Endothelial cell of umbilical vein (primary cell): Measurements from ENCODE around the gene POLE. TPM values are rescaled to one million over a fixed set of nuclear protein-coding genes. Genes with fewer than 3 reads are reported as not detected.

Experiments used
- BruUV-seq: library from RNA; stranded (reverse); fragments of 400-500 nt; replicated peaks from 2 replicates; lab custom pipeline; 2021; lab: Mats Ljungman, UMichigan
- CTCF ChIA-PET: fragments of 300-600, 350-600 bp; sonication (Branson Sonifier 250); formaldehyde crosslinking; loops from one replicate; lab custom pipeline; 2021; ENCODE audit warnings: antibody characterized with exemption, inconsistent platforms; lab: Charles Lee
- POLR2A ChIA-PET: fragments of 300-600, 350-600 bp; sonication (Branson Sonifier 250); formaldehyde crosslinking; loops from one replicate; lab custom pipeline; 2021; ENCODE audit warnings: antibody characterized with exemption, inconsistent platforms; lab: Charles Lee
- DNase-seq: peaks from one replicate; pipeline ENCODE4 v3.0.0-alpha.2; 2011; ENCODE audit warnings: low read depth, low spot score
- FAIRE-seq: peaks from 2 replicates; lab custom pipeline; 2011; peaks lifted over from hg19 to GRCh38; lab: Jason Lieb, UNC
- H2AFZ ChIP-seq: 2 replicates; pipeline ENCODE4 v1.6.0; 2012; ENCODE audit warnings: low read depth, low read length, control low read depth, inconsistent platforms
- H3K27ac ChIP-seq: 2 replicates; pipeline ENCODE4 v1.5.1; 2011; ENCODE audit warnings: low read depth, mild to moderate bottlenecking, control low read depth, low read length, moderate library complexity; ENCODE audit not compliant: insufficient read depth
- H3K27me3 ChIP-seq, 2 experiments: 2 replicates each; pipeline versions ENCODE4 v1.6.0 to v1.6.1; 2011; ENCODE audit warnings: low read length in 2 of 2, mixed read lengths in 1 of 2; ENCODE audit not compliant: control insufficient read depth in 2 of 2, insufficient read depth in 2 of 2
- H3K36me3 ChIP-seq, 2 experiments: 2 replicates in 1 of 2; 3 replicates in 1 of 2; pipeline ENCODE4 v1.5.1; 2011; ENCODE audit warnings: low read length in 2 of 2, mild to moderate bottlenecking in 1 of 2, moderate library complexity in 1 of 2; ENCODE audit not compliant: control insufficient read depth in 2 of 2, insufficient read depth in 2 of 2; ENCODE audit errors: extremely low read depth in 1 of 2
- H3K4me1 ChIP-seq: 3 replicates; pipeline ENCODE4 v1.5.1; 2011; ENCODE audit warnings: mild to moderate bottlenecking, low read length; ENCODE audit not compliant: control insufficient read depth, insufficient read depth; ENCODE audit errors: extremely low read depth
- H3K4me2 ChIP-seq: 2 replicates; pipeline ENCODE4 v1.6.1; 2011; ENCODE audit warnings: low read length, control low read depth, mixed read lengths; ENCODE audit not compliant: insufficient read depth
- H3K4me3 ChIP-seq, 3 experiments: fragments of 200-600 bp in 1 of 3; sonication (generic), shearing (Covaris generic) in 1 of 3; replicated peaks in 1 of 3; 2 replicates each; pipeline ENCODE4 v1.5.1; 2011 to 2016; ENCODE audit warnings: control low read depth in 3 of 3, low read length in 3 of 3, mild to moderate bottlenecking in 2 of 3, inconsistent platforms in 1 of 3, low read depth in 1 of 3, moderate library complexity in 1 of 3; ENCODE audit not compliant: insufficient read depth in 1 of 3
- H3K79me2 ChIP-seq: 2 replicates; pipeline ENCODE4 v1.6.0; 2012; ENCODE audit warnings: low read length, inconsistent platforms; ENCODE audit not compliant: control insufficient read depth, insufficient read depth
- H3K9ac ChIP-seq: replicated peaks from 2 replicates; pipeline ENCODE3; 2011; ENCODE audit warnings: low read length, control low read depth; ENCODE audit not compliant: insufficient read depth; ENCODE audit errors: extremely low read depth
- H3K9me1 ChIP-seq: replicated peaks from 3 replicates; pipeline ENCODE4 v1.6.0; 2011; ENCODE audit warnings: mild to moderate bottlenecking, low read length; ENCODE audit not compliant: control insufficient read depth, insufficient read depth; ENCODE audit errors: extremely low read depth
- H3K9me3 ChIP-seq: replicated peaks from 2 replicates; pipeline ENCODE4 v1.5.1; 2012; ENCODE audit warnings: low read length, inconsistent platforms; ENCODE audit not compliant: control insufficient read depth, insufficient read depth
- H4K20me1 ChIP-seq: replicated peaks from 2 replicates; pipeline ENCODE3; 2011; ENCODE audit warnings: mild to moderate bottlenecking, low read length; ENCODE audit not compliant: control insufficient read depth, insufficient read depth; ENCODE audit errors: extremely low read depth
- CTCF ChIP-seq, 2 donors: IDR thresholded peaks; 1 replicate in 1 of 2; 2 replicates in 1 of 2; pipeline ENCODE4 v1.5.1; 2011; ENCODE audit warnings: low read length in 2 of 2, mild to moderate bottlenecking in 2 of 2, moderate library complexity in 2 of 2, control low read depth in 1 of 2, inconsistent platforms in 1 of 2, low read depth in 1 of 2; ENCODE audit not compliant: insufficient read depth in 1 of 2; ENCODE audit errors: extremely low read depth in 1 of 2
- EZH2 ChIP-seq: IDR thresholded peaks from 2 replicates; pipeline ENCODE4 v1.6.1; 2012; ENCODE audit warnings: borderline replicate concordance, low read depth, mild to moderate bottlenecking, moderate library complexity, low read length, inconsistent platforms; ENCODE audit not compliant: severe bottlenecking
- FOS ChIP-seq: IDR thresholded peaks from 2 replicates; pipeline ENCODE4 v1.6.1; 2011; ENCODE audit warnings: mild to moderate bottlenecking, low read length, moderate library complexity, borderline replicate concordance; ENCODE audit not compliant: insufficient read depth
- GATA2 ChIP-seq: IDR thresholded peaks from 2 replicates; pipeline ENCODE4 v1.7.0; 2011; ENCODE audit warnings: low read depth, mild to moderate bottlenecking, moderate library complexity, mixed read lengths, low read length; ENCODE audit not compliant: insufficient read length, insufficient read depth
- JUN ChIP-seq: IDR thresholded peaks from 2 replicates; pipeline ENCODE4 v1.6.1; 2011; ENCODE audit warnings: borderline replicate concordance, low read depth; ENCODE audit not compliant: insufficient read length, insufficient read depth
- MYC ChIP-seq: IDR thresholded peaks from one replicate; pipeline ENCODE4 v1.6.1; 2011; ENCODE audit warnings: mild to moderate bottlenecking, low read depth, low read length
- POLR2A ChIP-seq: IDR thresholded peaks from 2 replicates; pipeline ENCODE4 v1.6.1; 2012; ENCODE audit warnings: low read depth, mild to moderate bottlenecking, control low read depth, low read length
- POLR2AphosphoS5 ChIP-seq: IDR thresholded peaks from 2 replicates; pipeline ENCODE4 v1.6.1; 2012; ENCODE audit warnings: low read depth, mild to moderate bottlenecking, control low read depth, low read length, moderate library complexity; ENCODE audit not compliant: insufficient read depth
- dilution Hi-C: fragments of 300-500 bp; cut with MboI; formaldehyde crosslinking; loops from one replicate; pipeline ENCODE4 v1.15.0; 2019; ENCODE audit warnings: low sequenced_read_pairs; ENCODE audit not compliant: extremely low pct_ligation_motif_present
- intact Hi-C: fragments of 100-400 bp; cut with micrococcal nuclease; formaldehyde crosslinking; loops from one replicate; pipeline ENCODE4 v1.10.0; 2022
- polyA plus RNA-seq, 4 experiments: library from polyadenylated mRNA; depleted of rRNA in 3 of 4; stranded (reverse) in 3 of 4; unstranded in 1 of 4; fragments of >200 nt; gene quantifications; 2 replicates each; pipeline versions ENCODE4 v1.2.1 to v1.2.3, GENCODE V29; 2011 to 2012; ENCODE audit warnings: missing spikeins in 1 of 4
- total RNA-seq: library from RNA; stranded (reverse); gene quantifications from 2 replicates; pipeline ENCODE4 v1.2.3, GENCODE V29; 2021
- TF ChIP-seq, protein P1 (sequence below): IDR thresholded peaks from 2 replicates; pipeline ENCODE4 v1.6.1; 2011; ENCODE audit not compliant: insufficient read depth, insufficient read length

POLE gene
- total and polyA plus RNA-seq, 2 donors (not counting 3 experiments of a cell fraction or from before 2014, with no cell fraction given): 22.9 to 82.7 TPM

DNA sequence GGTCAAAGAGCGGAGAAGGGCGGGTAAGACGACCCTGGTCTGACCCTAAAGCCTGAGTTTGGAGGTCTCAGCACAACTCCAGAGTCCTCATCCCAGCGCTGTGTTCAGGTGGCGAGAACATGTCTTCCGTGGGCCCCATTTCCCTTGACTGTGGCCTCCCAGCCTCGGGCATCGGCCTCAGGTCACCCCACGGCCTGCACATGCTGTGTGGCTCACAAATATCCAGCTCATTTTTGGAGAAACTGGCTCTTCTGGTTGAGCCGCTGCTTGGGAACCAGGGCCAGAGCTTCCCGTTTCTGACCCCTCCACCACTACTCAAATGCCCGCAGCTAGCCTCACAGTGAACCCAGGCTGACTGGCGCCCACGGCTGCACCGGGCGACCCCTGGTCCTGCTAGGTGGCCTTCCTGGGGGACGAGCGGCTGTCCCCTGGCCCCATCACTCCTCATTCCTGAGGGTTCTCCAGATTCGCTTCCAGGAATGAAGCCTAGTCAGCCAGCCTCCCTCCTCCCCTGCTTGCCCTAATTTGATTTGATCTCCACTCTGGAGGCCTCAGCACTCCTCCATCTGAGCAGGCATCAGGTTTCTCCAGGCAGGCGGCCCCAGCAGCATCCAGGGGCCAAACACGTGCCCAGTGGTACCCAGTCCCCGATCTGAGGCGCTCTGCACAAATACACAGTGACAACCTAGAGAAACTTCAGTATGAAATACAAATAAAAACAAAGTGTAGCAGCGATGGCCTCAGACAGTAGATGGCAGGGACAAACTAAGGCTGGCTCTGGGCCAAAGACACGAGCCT, 63.9 kb downstream of the POLE start:
- TF ChIP-seq POLR2AphosphoS5: no peak
- TF ChIP-seq EZH2: no peak
- no peak for TF ChIP-seq FOS
- TF ChIP-seq JUN: no peak
- no peak for TF ChIP-seq POLR2A
- no peak for TF ChIP-seq GATA2
- TF ChIP-seq, protein P1, sequence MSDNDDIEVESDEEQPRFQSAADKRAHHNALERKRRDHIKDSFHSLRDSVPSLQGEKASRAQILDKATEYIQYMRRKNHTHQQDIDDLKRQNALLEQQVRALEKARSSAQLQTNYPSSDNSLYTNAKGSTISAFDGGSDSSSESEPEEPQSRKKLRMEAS: no peak
- no peak for TF ChIP-seq MYC
- TF ChIP-seq CTCF (IDR thresholded peaks at IDR 0.05; ENCODE audit: extremely low read depth in 1 of 2, insufficient read depth in 1 of 2, low read depth in 1 of 2, low read length in 2 of 2): no peak
- ChIA-PET POLR2A (no interaction called here), CTCF (interaction anchor here (1.6 to 1.9 kb wide), 2 partner anchors 8 to 16 kb away, joined by 3 to 7 read pairs; no protein-coding TSS in a partner anchor)
- dilution Hi-C loops: no loop called here
- no peak overlapping the region for H3K4me2 ChIP-seq
- no peaks in the 10 kb centered on the region for H3K4me1 ChIP-seq
- no peak for DNase-seq
- no peaks in the 10 kb centered on the region for H3K9me1 ChIP-seq
- H3K4me3 ChIP-seq: no peak overlapping the region
- no peak overlapping the region for H3K27ac ChIP-seq
- no peak overlapping the region for H2AFZ ChIP-seq
- H3K27me3 ChIP-seq: peaks cover 5 to 8% of the 10 kb centered on the region in 2 experiments
- H3K9me3 ChIP-seq: no peaks in the 10 kb centered on the region
- H3K9ac ChIP-seq: no peak overlapping the region
- H4K20me1 ChIP-seq: no peaks in the 10 kb centered on the region
- no TSS peak for BruUV-seq
- H3K79me2 ChIP-seq: no peaks in the 10 kb centered on the region
- peaks cover 0 to 8% of the 10 kb centered on the region in 2 experiments for H3K36me3 ChIP-seq
- intact Hi-C loops: no loop called here
- no peak for FAIRE-seq
